SK-N-SH (cell line): Measurements from ENCODE around the gene LNPEP. TPM values are rescaled to one million over a fixed set of nuclear protein-coding genes. Genes with fewer than 3 reads are reported as not detected.

Source experiments
- CTCF ChIA-PET: fragments of 300-600, 350-600 bp; formaldehyde crosslinking; extraction: SDS; loops from one replicate; lab custom pipeline; 2021; lab: Yijun Ruan, JAX
- POLR2A ChIA-PET: fragments of 350-600 bp; sonication (Branson Sonifier 250); formaldehyde crosslinking; extraction: SDS; loops from one replicate; lab custom pipeline; 2020; ENCODE audit warnings: antibody characterized with exemption, inconsistent platforms; lab: Yijun Ruan, JAX
- DNase-seq: peaks from one replicate; pipeline ENCODE4 v3.0.0; 2012
- H2AFZ ChIP-seq: fragments of 200-600 bp; sonication (generic); 2 replicates; pipeline ENCODE4 v1.8.1; 2016; ENCODE audit warnings: antibody characterized with exemption, mild to moderate bottlenecking, low read depth
- H3F3A ChIP-seq: fragments of 200-600 bp; sonication (generic); replicated peaks from 2 replicates; pipeline ENCODE3; 2016; ENCODE audit warnings: antibody characterized with exemption, mild to moderate bottlenecking; ENCODE audit not compliant: insufficient read depth
- H3K27ac ChIP-seq, 2 experiments: fragments of 200-500 bp in 1 of 2; fragments of 200-600 bp in 1 of 2; sonication (Bioruptor generic) in 1 of 2; sonication (generic), shearing (Covaris generic) in 1 of 2; 2 replicates each; pipeline versions ENCODE4 v1.5.1 to v1.6.1; 2014 to 2016; ENCODE audit warnings: low read depth in 2 of 2, inconsistent platforms in 1 of 2, low read length in 1 of 2, mild to moderate bottlenecking in 1 of 2, mixed read lengths in 1 of 2
- H3K27me3 ChIP-seq: fragments of 200-600 bp; sonication (generic), shearing (Covaris generic); 2 replicates; pipeline ENCODE4 v1.6.1; 2016; ENCODE audit warnings: mixed run types; ENCODE audit not compliant: insufficient read depth
- H3K36me3 ChIP-seq, 2 experiments: fragments of 200-500 bp in 1 of 2; fragments of 200-600 bp in 1 of 2; sonication (Bioruptor generic) in 1 of 2; sonication (generic) in 1 of 2; replicated peaks in 1 of 2; 2 replicates each; pipeline versions ENCODE3 to v1.5.1; 2014 to 2016; ENCODE audit warnings: low read length in 1 of 2, mild to moderate bottlenecking in 1 of 2; ENCODE audit not compliant: insufficient read depth in 2 of 2, control insufficient read depth in 1 of 2
- H3K4me1 ChIP-seq, 2 experiments: fragments of 200-500 bp in 1 of 2; fragments of 200-600 bp in 1 of 2; sonication (Bioruptor generic) in 1 of 2; sonication (generic), shearing (Covaris generic) in 1 of 2; 2 replicates each; pipeline versions ENCODE4 v1.5.1 to v1.6.1; 2014 to 2016; ENCODE audit warnings: low read depth in 1 of 2, low read length in 1 of 2, mixed run types in 1 of 2; ENCODE audit not compliant: insufficient read depth in 2 of 2, control insufficient read depth in 1 of 2
- H3K4me2 ChIP-seq: fragments of 200-600 bp; sonication (generic), shearing (Covaris generic); 2 replicates; pipeline ENCODE4 v1.6.1; 2017; ENCODE audit warnings: mixed run types
- H3K4me3 ChIP-seq, 2 experiments: fragments of 200-500 bp in 1 of 2; fragments of 200-600 bp in 1 of 2; sonication (Bioruptor generic) in 1 of 2; sonication (generic), shearing (Covaris generic) in 1 of 2; 2 replicates each; pipeline versions ENCODE4 v1.5.1 to v1.8.1; 2014 to 2016; ENCODE audit warnings: low read depth in 2 of 2, inconsistent platforms in 1 of 2, low read length in 1 of 2, mild to moderate bottlenecking in 1 of 2, mixed read lengths in 1 of 2, moderate library complexity in 1 of 2
- H3K79me2 ChIP-seq: fragments of 200-600 bp; sonication (generic); 2 replicates; pipeline ENCODE4 v1.8.1; 2017; ENCODE audit warnings: mild to moderate bottlenecking; ENCODE audit not compliant: insufficient read depth
- H3K9ac ChIP-seq: fragments of 200-600 bp; sonication (generic); 2 replicates; pipeline ENCODE4 v1.6.1; 2017; ENCODE audit warnings: mixed run types
- H3K9me2 ChIP-seq: fragments of 200-600 bp; sonication (generic); 2 replicates; pipeline ENCODE4 v1.6.1; 2017; ENCODE audit warnings: mixed run types
- H3K9me3 ChIP-seq: fragments of 200-600 bp; sonication (generic); 2 replicates; pipeline ENCODE4 v1.6.1; 2017; ENCODE audit warnings: mixed run types, mild to moderate bottlenecking, moderate library complexity
- H4K20me1 ChIP-seq: fragments of 200-600 bp; sonication (generic); 2 replicates; pipeline ENCODE4 v1.6.1; 2017; ENCODE audit warnings: mild to moderate bottlenecking, mixed run types; ENCODE audit not compliant: insufficient read depth
- CHD2 ChIP-seq: fragments of 150-350 bp; IDR thresholded peaks from 2 replicates; pipeline ENCODE4 v1.6.1; 2018; ENCODE audit warnings: low read length; ENCODE audit not compliant: partially characterized antibody
- ELF1 ChIP-seq: IDR thresholded peaks from 2 replicates; pipeline ENCODE4 v1.4.0; 2012
- FOXJ3 ChIP-seq: sonication (generic); formaldehyde crosslinking; IDR thresholded peaks from 2 replicates; pipeline ENCODE4 v1.5.1; 2020; ENCODE audit warnings: mild to moderate bottlenecking, missing genetic modification reagents
- GABPA ChIP-seq: IDR thresholded peaks from 2 replicates; pipeline ENCODE4 v1.4.0; 2012; ENCODE audit warnings: low read depth, mild to moderate bottlenecking
- MEF2A ChIP-seq: IDR thresholded peaks from 2 replicates; pipeline ENCODE4 v1.4.0; 2012; ENCODE audit warnings: low read depth, borderline replicate concordance
- NFIC ChIP-seq: IDR thresholded peaks from 2 replicates; pipeline ENCODE4 v1.4.0; 2012; ENCODE audit warnings: borderline replicate concordance
- NRF1 ChIP-seq: IDR thresholded peaks from 2 replicates; pipeline ENCODE4 v1.6.1; 2012; ENCODE audit warnings: low read depth, mild to moderate bottlenecking, low read length
- POLR2AphosphoS5 ChIP-seq: IDR thresholded peaks from 2 replicates; pipeline ENCODE4 v1.6.1; 2012; ENCODE audit warnings: low read depth, low read length
- RCOR1 ChIP-seq: fragments of 150-350 bp; IDR thresholded peaks from 2 replicates; pipeline ENCODE4 v1.6.1; 2017; ENCODE audit warnings: antibody characterized with exemption, low read length
- RXRA ChIP-seq: IDR thresholded peaks from 2 replicates; pipeline ENCODE4 v1.4.0; 2012; ENCODE audit warnings: low read depth, mild to moderate bottlenecking, borderline replicate concordance
- SIN3A ChIP-seq: IDR thresholded peaks from 2 replicates; pipeline ENCODE4 v1.6.1; 2012; ENCODE audit warnings: low read depth, mild to moderate bottlenecking, low read length, moderate library complexity, borderline replicate concordance
- SMC3 ChIP-seq: IDR thresholded peaks from 2 replicates; pipeline ENCODE4 v1.6.1; 2012; ENCODE audit warnings: low read depth, low read length, improper control_type of control experiment
- TAF1 ChIP-seq: IDR thresholded peaks from 2 replicates; pipeline ENCODE4 v1.6.1; 2012; ENCODE audit warnings: low read depth, mild to moderate bottlenecking, low read length, moderate library complexity, borderline replicate concordance
- WGBS: methylation state at CpG from one replicate; pipeline ENCODE4 v1.1.6; 2017; ENCODE audit warnings: low lambda C conversion rate; 5-methylcytosine and 5-hydroxymethylcytosine counted together
- polyA plus RNA-seq, 3 experiments: library from polyadenylated mRNA; depleted of rRNA; stranded (reverse); fragments of >200 nt; gene quantifications; 2 replicates each; pipeline ENCODE4 v1.2.3, GENCODE V29; 2012
- TF ChIP-seq, protein P1 (sequence below): fragments of 150-350 bp; IDR thresholded peaks from 2 replicates; pipeline ENCODE4 v1.6.1; 2017; ENCODE audit warnings: antibody characterized with exemption, low read length, low read depth, borderline replicate concordance
- TF ChIP-seq, protein P2 (sequence below): IDR thresholded peaks from 2 replicates; pipeline ENCODE4 v1.6.1; 2012; ENCODE audit warnings: mild to moderate bottlenecking, low read depth, low read length, moderate library complexity
- TF ChIP-seq, protein P3 (sequence below): IDR thresholded peaks from 2 replicates; pipeline ENCODE4; 2012
- TF ChIP-seq, protein P4 (sequence below): fragments of 150-350 bp; IDR thresholded peaks from 2 replicates; pipeline ENCODE4 v1.6.1; 2016; ENCODE audit warnings: mild to moderate bottlenecking, low read depth, low read length

Gene LNPEP
- polyA plus RNA-seq, 1 of the 3 experiments (the other 2 are of a cell fraction) = 4.3 TPM

DNA sequence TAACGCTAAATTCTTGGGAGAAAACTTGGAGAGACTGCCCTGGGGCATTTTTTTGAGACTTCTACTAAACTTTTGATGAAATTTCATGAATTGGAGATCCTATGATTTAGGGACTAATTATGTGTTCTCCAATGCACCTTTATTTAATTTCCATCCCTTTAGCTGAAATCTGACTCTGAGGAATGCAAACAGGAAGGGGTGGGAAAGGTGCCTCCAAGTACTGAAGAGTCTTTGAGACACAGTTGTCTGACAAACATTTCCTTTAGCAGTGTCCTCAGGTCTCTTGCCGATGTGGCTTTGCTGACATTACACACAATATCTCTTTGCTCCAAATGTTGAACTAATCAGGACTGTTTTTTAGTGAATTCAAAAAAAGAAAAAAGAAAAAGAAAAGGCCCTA lies 129.6 kb downstream of the LNPEP start:
- H3K4me2 ChIP-seq = no peak overlapping the region
- H4K20me1 ChIP-seq = no peaks in the 10 kb centered on the region
- no peak overlapping the region for H3K27ac ChIP-seq
- no peaks in the 10 kb centered on the region for H3K9me2 ChIP-seq
- no peaks in the 10 kb centered on the region for H3K27me3 ChIP-seq
- peaks cover 0 to 6% of the 10 kb centered on the region in 2 experiments; a peak in 2 of 4 replicates for H3K4me1 ChIP-seq
- no peaks in the 10 kb centered on the region for H3K9me3 ChIP-seq
- H3K79me2 ChIP-seq = no peaks in the 10 kb centered on the region
- H3K36me3 ChIP-seq = no peaks in the 10 kb centered on the region
- no peak overlapping the region for H3K4me3 ChIP-seq
- WGBS = 86% methylated on average over 2 of the region's 2 CpGs
- no peak for DNase-seq
- ChIA-PET CTCF (interaction anchor here (0.6 to 0.8 kb wide), 2 partner anchors 68 to 77 kb away, joined by 3 to 4 read pairs; partner anchors contain the start of gene LIX1), POLR2A (no interaction called here)
- TF ChIP-seq RCOR1 (no peak), GABPA (no peak), SIN3A (no peak), ELF1 (no peak), NFIC (no peak), SMC3 (no peak), MEF2A (no peak), FOXJ3 (CRISPR knock-in tag) (no peak), NRF1 (no peak), POLR2AphosphoS5 (no peak), CHD2 (no peak), TAF1 (no peak), RXRA (no peak)
- TF ChIP-seq, protein P1, sequence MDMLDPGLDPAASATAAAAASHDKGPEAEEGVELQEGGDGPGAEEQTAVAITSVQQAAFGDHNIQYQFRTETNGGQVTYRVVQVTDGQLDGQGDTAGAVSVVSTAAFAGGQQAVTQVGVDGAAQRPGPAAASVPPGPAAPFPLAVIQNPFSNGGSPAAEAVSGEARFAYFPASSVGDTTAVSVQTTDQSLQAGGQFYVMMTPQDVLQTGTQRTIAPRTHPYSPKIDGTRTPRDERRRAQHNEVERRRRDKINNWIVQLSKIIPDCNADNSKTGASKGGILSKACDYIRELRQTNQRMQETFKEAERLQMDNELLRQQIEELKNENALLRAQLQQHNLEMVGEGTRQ = no peak
- TF ChIP-seq, protein P2, sequence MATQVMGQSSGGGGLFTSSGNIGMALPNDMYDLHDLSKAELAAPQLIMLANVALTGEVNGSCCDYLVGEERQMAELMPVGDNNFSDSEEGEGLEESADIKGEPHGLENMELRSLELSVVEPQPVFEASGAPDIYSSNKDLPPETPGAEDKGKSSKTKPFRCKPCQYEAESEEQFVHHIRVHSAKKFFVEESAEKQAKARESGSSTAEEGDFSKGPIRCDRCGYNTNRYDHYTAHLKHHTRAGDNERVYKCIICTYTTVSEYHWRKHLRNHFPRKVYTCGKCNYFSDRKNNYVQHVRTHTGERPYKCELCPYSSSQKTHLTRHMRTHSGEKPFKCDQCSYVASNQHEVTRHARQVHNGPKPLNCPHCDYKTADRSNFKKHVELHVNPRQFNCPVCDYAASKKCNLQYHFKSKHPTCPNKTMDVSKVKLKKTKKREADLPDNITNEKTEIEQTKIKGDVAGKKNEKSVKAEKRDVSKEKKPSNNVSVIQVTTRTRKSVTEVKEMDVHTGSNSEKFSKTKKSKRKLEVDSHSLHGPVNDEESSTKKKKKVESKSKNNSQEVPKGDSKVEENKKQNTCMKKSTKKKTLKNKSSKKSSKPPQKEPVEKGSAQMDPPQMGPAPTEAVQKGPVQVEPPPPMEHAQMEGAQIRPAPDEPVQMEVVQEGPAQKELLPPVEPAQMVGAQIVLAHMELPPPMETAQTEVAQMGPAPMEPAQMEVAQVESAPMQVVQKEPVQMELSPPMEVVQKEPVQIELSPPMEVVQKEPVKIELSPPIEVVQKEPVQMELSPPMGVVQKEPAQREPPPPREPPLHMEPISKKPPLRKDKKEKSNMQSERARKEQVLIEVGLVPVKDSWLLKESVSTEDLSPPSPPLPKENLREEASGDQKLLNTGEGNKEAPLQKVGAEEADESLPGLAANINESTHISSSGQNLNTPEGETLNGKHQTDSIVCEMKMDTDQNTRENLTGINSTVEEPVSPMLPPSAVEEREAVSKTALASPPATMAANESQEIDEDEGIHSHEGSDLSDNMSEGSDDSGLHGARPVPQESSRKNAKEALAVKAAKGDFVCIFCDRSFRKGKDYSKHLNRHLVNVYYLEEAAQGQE = no peak
- TF ChIP-seq, protein P3, sequence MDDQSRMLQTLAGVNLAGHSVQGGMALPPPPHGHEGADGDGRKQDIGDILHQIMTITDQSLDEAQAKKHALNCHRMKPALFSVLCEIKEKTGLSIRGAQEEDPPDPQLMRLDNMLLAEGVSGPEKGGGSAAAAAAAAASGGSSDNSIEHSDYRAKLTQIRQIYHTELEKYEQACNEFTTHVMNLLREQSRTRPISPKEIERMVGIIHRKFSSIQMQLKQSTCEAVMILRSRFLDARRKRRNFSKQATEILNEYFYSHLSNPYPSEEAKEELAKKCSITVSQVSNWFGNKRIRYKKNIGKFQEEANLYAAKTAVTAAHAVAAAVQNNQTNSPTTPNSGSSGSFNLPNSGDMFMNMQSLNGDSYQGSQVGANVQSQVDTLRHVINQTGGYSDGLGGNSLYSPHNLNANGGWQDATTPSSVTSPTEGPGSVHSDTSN = no peak
- TF ChIP-seq, protein P4, sequence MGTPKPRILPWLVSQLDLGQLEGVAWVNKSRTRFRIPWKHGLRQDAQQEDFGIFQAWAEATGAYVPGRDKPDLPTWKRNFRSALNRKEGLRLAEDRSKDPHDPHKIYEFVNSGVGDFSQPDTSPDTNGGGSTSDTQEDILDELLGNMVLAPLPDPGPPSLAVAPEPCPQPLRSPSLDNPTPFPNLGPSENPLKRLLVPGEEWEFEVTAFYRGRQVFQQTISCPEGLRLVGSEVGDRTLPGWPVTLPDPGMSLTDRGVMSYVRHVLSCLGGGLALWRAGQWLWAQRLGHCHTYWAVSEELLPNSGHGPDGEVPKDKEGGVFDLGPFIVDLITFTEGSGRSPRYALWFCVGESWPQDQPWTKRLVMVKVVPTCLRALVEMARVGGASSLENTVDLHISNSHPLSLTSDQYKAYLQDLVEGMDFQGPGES = no peak
- H3K9ac ChIP-seq = no peak overlapping the region
- H2AFZ ChIP-seq = no peak overlapping the region
- H3F3A ChIP-seq = no peaks in the 10 kb centered on the region
